Mucosa of rectum (tissue), 2 donors: Measurements from ENCODE around the gene NPAS3.

Source experiments
- H3K27ac ChIP-seq, 2 donors: one replicate each; pipeline ENCODE4 v1.7.0; 2013; ENCODE audit warnings: inconsistent platforms in 2 of 2, low read depth in 2 of 2, low read length in 2 of 2
- H3K27me3 ChIP-seq, 2 donors: one replicate each; pipeline ENCODE4 v1.7.0; 2013; ENCODE audit warnings: low read length in 2 of 2; ENCODE audit not compliant: control insufficient read depth in 2 of 2, insufficient read depth in 2 of 2
- H3K36me3 ChIP-seq, 2 donors: one replicate each; pipeline ENCODE4 v1.7.0; 2013; ENCODE audit warnings: low read length in 2 of 2; ENCODE audit not compliant: control insufficient read depth in 2 of 2, insufficient read depth in 2 of 2
- H3K4me1 ChIP-seq, 2 donors: one replicate each; pipeline ENCODE4 v1.7.0; 2013; ENCODE audit warnings: low read length in 2 of 2, mild to moderate bottlenecking in 1 of 2; ENCODE audit not compliant: control insufficient read depth in 2 of 2, insufficient read depth in 2 of 2
- H3K4me3 ChIP-seq, 2 donors: one replicate each; pipeline ENCODE4 v1.7.0; 2013; ENCODE audit warnings: low read length in 2 of 2
- H3K9ac ChIP-seq, 2 donors: one replicate each; pipeline ENCODE4 v1.7.0; 2013; ENCODE audit warnings: low read length in 2 of 2, low read depth in 1 of 2, mild to moderate bottlenecking in 1 of 2
- H3K9me3 ChIP-seq, 2 donors: one replicate each; pipeline ENCODE4 v1.7.0; 2013; ENCODE audit warnings: low read length in 2 of 2; ENCODE audit not compliant: control insufficient read depth in 2 of 2
- donor health status: healthy.
- donor health status: Normal muscosa, but diverticular disease.

NPAS3 gene

DNA sequence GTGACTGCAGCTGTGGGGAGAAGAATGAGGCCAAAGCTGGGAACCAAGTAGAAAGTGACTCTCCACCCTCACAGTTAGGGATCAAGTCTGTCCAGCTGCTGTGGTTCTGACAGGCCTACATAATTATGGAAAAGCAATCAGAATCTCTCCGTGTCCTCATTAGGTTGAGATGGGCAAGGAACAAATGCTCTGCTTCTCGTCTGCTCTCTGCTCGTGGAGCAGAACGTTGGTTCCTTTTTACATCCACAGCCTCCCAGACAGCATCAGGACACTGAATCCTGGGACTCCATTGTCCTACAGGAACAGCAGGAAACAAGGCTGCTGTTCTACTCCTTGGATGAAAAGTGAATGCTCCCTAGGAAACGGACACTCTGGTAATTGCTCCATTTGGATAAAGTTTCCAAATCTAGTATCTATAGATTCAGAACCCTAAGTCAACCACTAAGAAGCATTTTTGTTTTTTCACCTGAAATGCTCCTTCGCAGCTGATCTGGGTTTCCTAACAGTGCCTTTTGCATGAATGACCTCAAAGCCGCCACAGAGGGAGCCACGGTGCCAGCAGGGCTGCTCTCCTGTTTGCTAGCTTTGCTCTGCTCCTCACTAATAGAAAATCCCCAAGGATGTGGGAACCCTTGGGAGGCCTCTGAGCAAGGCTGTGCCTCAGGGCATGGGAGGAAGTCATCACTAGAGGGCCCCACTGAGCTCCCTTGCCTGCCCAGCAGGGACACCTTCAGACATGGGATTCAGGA, 910.2 kb downstream of the NPAS3 start:
- H3K4me1 ChIP-seq: no peaks in the 10 kb centered on the region
- H3K9ac ChIP-seq: no peak overlapping the region
- no peaks in the 10 kb centered on the region for H3K9me3 ChIP-seq
- no peaks in the 10 kb centered on the region for H3K27me3 ChIP-seq
- H3K4me3 ChIP-seq: no peak overlapping the region
- H3K27ac ChIP-seq: no peak overlapping the region
- H3K36me3 ChIP-seq: no peaks in the 10 kb centered on the region

GRCh38 chr14:33849455-33849801, 910.7 kb downstream of the NPAS3 start:
- no peak overlapping the region for H3K4me3 ChIP-seq
- no peak overlapping the region for H3K9ac ChIP-seq
- H3K27ac ChIP-seq: no peak overlapping the region

DNA sequence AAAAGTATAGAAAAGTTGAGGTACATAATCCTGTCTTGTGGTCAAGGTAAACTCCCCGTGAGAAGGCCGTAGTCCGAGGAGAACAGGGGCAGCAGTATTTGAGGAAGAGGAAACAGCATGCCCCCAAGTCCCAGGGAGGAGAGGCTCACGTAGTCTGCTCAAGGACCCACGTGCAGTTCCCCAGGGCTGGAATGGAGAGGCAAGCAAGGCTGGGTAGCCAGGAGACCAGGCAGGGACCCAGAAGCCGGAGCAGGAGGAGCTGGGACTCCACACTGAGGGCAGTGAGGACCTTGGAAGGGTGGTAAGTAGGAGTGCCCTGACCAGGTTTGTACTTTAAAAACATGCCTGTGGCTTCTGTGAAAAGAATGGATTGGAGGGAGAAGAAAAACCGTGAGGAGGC, 912.1 kb downstream of the NPAS3 start:
- H3K9me3 ChIP-seq: no peaks in the 10 kb centered on the region
- no peak overlapping the region for H3K4me3 ChIP-seq
- H3K4me1 ChIP-seq: no peaks in the 10 kb centered on the region
- no peak overlapping the region for H3K27ac ChIP-seq
- H3K27me3 ChIP-seq: no peaks in the 10 kb centered on the region
- H3K36me3 ChIP-seq: no peaks in the 10 kb centered on the region
- H3K9ac ChIP-seq: no peak overlapping the region

More at GRCh38 chr14:33849455-33849801, 910.7 kb downstream of the NPAS3 start:
- no peaks in the 10 kb centered on the region for H3K4me1 ChIP-seq
- H3K27me3 ChIP-seq: no peaks in the 10 kb centered on the region
- H3K36me3 ChIP-seq: no peaks in the 10 kb centered on the region
- H3K9me3 ChIP-seq: no peaks in the 10 kb centered on the region

- no peaks in the 10 kb centered on the region for H3K4me1 ChIP-seq
- no peak overlapping the region for H3K27ac ChIP-seq
- H3K9ac ChIP-seq: no peak overlapping the region
- no peaks in the 10 kb centered on the region for H3K9me3 ChIP-seq
- no peaks in the 10 kb centered on the region for H3K36me3 ChIP-seq
- H3K4me3 ChIP-seq: no peak overlapping the region
- H3K27me3 ChIP-seq: no peaks in the 10 kb centered on the region
Measured at GRCh38 chr14:33851366-33851765, 912.7 kb downstream of the NPAS3 start.

GRCh38 chr14:33851931-33852330, 913.3 kb downstream of the NPAS3 start:
- no peaks in the 10 kb centered on the region for H3K36me3 ChIP-seq
- no peak overlapping the region for H3K27ac ChIP-seq
- H3K9me3 ChIP-seq: no peaks in the 10 kb centered on the region
- H3K4me1 ChIP-seq: no peaks in the 10 kb centered on the region
- H3K4me3 ChIP-seq: no peak overlapping the region
- no peak overlapping the region for H3K9ac ChIP-seq
- H3K27me3 ChIP-seq: no peaks in the 10 kb centered on the region
